HG03097 (cell line): ENCODE data around the gene TMEM263.
"Not testable (repeated sequence)": the region's sequence is repeated elsewhere in the genome, so short reads cannot be mapped to it uniquely, and the experiment has no call there.

Experiments used
- ATAC-seq: cut with Tn5 transposase; IDR thresholded peaks from one replicate; pipeline ENCODE4 v1.9.1; 2021; ENCODE audit not compliant: unreplicated experiment, low FRiP score

The TMEM263 gene

DNA sequence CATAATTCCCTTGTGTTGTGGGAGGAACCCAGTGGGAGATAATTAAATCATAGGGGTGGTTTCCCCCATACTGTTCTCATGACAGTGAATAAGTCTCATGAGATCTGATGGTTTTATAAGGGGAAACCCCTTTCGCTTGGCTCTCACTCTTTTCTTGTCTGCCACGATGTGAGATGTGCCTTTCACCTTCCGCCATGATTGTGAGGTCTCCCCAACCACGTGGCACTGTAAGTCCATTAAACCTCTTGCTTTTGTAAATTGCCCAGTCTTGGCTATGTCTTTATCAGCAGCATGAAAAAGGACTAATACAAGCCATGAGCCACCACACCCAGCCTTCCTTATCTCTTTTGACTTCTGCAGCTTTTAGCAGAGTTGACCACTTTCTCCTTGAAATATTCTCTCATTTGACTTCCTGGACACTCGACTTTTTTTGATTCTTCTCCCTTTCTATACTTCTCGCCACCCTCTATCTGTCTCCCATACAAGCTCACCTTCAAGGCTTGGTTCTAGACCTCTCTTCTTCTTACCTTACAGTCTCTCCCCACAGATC is 29.0 kb downstream of the TMEM263 start:
- no peak for ATAC-seq

- no peak for ATAC-seq
Observed at GRCh38 chr12:106985479-106985878, 29.8 kb downstream of the TMEM263 start.

DNA sequence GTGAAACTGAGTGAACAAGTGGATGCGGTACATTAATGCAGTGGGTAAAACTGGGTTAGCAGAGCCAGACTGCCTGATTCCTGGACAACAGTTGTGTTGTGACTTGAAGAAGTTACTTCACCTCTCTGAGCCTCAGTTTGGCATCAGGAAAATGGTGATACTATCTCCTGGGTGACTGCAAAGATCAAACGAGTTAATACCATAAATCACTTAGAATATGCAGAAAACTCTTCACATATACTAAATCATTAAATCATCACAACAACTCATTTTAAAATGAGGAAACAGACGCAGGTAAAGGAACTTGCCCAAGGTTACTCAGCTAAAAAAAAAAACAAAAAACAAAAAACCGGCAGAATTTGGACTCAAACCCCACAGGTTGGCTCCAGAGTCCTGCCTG is 30.4 kb downstream of the TMEM263 start:
- no peak for ATAC-seq

- peak; percentile 89 for ATAC-seq
Observed at GRCh38 chr12:106986625-106987389, 31.1 kb downstream of the TMEM263 start, which contains the start of gene MTERF2. Gene MTERF2 (minus strand): TSS chr12:106987146. CDS start chr12:106978714, 8,432 bp downstream.

- ATAC-seq: no peak
Observed at GRCh38 chr12:106987846-106988245, 32.1 kb downstream of the TMEM263 start.

GRCh38 chr12:106994579-106995220 is 39.0 kb downstream of the TMEM263 start:
- no peak for ATAC-seq

- not testable (repeated sequence) for ATAC-seq
Observed at GRCh38 chr12:106996102-106996501, 40.4 kb downstream of the TMEM263 start.

DNA sequence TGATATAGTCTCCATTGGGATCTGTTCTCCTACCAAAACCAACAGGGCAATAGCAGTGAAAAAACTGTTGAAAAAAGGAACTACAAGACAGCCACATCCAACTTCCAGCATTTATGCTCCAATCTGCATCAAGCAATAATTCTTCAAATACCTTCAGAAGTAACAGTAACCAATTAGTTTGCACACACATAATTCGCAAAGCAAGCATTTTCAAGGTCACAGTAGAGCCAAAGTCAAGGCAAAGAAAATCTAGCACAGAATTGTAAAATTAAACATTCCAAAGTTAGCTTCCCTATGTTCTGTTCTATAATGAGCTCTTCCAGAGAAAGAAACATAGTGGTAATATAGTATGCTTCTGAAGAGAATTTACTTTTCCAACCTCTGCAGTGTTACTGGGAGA is 42.2 kb downstream of the TMEM263 start:
- no peak for ATAC-seq

DNA sequence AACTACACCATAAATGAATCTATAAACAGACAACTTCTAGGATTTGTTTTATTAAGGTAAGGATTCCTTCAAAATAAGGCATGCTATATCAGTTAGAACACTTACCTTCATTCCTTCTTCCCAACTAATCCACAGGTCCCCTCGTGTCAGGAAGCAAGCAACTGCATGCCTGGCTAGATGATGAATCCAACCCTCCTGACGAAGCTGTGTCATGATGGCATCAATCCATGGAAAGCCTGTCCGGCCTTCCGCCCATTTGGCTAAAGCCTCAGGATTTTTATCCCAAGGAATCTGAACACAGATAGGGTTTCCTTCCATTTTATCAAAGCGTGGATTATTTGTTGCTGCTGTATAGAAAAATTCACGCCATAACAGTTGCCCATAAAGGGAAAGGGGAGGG is 43.7 kb downstream of the TMEM263 start:
- no peak for ATAC-seq

DNA sequence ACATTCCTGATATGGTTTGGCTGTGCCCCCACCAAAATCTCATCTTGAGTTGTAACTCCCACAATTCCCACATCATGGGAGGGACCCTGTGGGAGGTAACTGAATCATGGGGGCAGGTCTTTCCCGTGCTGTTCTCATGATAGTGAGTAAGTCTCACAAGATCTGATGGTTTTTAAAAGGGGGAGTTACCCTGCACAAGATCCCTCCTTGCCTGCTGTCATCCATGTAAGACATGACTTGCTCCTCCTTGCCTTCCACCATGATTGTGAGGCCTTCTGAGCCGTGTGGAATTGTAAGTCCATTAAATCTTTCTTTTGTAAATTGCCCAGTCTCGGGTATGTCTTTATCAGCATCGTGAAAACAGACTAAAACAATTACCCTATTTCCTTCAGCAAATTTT is 47.0 kb downstream of the TMEM263 start:
- not testable (repeated sequence) for ATAC-seq

DNA sequence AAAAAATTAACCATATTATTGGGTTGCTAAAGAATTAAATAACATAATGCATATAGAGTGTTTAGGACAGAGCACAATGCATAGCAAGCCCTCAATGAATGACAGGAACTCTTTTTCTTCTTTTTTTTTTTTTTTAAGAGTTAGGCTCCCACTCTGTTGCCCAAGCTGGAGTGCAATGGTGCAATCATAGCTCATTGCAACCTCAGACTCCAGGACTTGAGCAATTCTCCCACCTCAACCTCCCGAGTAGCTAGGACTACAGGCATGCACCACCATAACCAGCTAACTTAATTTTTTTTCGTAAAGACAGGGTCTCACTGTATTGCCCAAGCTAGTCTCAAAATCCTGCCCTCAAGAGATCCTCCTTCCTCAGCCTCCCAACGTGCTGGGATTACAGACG is 51.7 kb downstream of the TMEM263 start:
- no peak for ATAC-seq

DNA sequence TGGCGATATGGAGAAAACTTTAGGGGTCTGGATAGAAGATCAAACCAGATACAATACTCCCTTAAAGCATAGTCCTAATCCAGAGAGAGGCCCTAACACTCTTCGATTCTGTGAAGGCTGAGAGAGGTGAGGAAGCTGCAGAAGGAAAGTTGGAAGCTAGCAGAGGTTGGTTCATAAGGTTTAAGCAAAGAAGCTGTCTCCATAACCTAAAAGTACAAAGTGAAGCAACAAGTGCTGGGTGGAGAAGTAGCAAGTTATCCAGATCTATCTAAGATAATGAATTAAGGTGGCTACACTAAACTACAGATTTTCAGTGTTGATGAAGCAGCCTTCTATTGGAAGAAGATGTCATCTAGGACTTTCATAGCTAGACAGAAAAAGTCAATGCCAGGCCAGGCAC is 55.8 kb downstream of the TMEM263 start:
- no peak for ATAC-seq

GRCh38 chr12:107012736-107013425 is 57.2 kb downstream of the TMEM263 start:
- no peak for ATAC-seq

- ATAC-seq: no peak
Observed at GRCh38 chr12:107014055-107014454, 58.3 kb downstream of the TMEM263 start.

- no peak for ATAC-seq
Observed at GRCh38 chr12:107017042-107017441, 61.3 kb downstream of the TMEM263 start.

GRCh38 chr12:107019546-107019945 is 63.8 kb downstream of the TMEM263 start:
- no peak for ATAC-seq
